ENCODE measurements around the gene ABCA4. TPM values are rescaled to one million over a fixed set of nuclear protein-coding genes. Genes with fewer than 3 reads are reported as not detected.

ABCA4 gene
- total and polyA plus RNA-seq, 2 experiments from 2014 or later, result 0.53 to 1.4 TPM

DNA sequence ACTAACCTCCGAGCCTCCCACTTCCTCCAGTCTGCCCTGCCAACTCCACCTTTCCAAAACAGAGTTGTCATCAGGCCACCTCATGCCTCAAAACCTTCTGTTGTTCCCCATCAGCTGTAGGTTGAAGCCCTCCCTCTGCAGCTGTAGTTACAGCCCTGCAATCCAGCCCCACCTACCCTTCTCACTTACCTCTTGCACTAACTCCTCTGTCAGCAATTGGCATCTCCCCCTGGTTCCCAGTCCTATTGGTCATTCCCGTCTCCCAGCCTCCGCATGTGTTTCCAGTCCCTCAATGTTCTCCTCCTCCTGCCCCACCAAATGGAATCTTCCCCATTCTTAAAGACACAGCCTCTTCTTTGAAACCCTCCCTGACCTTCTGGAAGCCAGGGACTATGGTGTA is 111.6 kb downstream of the ABCA4 start:
- H3K9me3 ChIP-seq (ENCODE audit: low read depth), result no peaks in the 10 kb centered on the region
- no peaks in the 10 kb centered on the region for H3K9me2 ChIP-seq (replicated peaks; ENCODE audit: insufficient read depth)
- no peak for DNase-seq (ENCODE audit: low spot score)
- no peak overlapping the region for H3K4me3 ChIP-seq
- 95% methylated on average over 3 of the region's 3 CpGs for WGBS (ENCODE audit: low lambda C conversion rate, missing lambda C conversion rate)
- H3K27ac ChIP-seq, result no peak overlapping the region
- no peaks in the 10 kb centered on the region for H3K27me3 ChIP-seq
- no peaks in the 10 kb centered on the region for H4K20me1 ChIP-seq (ENCODE audit: insufficient read depth, poor library complexity, severe bottlenecking)
- no peak overlapping the region for H3K4me2 ChIP-seq
- no peak overlapping the region for H2AFZ ChIP-seq
- H3K36me3 ChIP-seq (replicated peaks; ENCODE audit: insufficient read depth, low read depth), result no peaks in the 10 kb centered on the region
- no peaks in the 10 kb centered on the region for H3K79me2 ChIP-seq
- TF ChIP-seq EZH2phosphoT487 (IDR thresholded peaks at IDR 0.05; ENCODE audit: low read depth, severe bottlenecking, unreplicated experiment) (no peak), EZH2 (IDR thresholded peaks at IDR 0.05; ENCODE audit: borderline replicate concordance) (no peak)
- TF ChIP-seq, protein P1, sequence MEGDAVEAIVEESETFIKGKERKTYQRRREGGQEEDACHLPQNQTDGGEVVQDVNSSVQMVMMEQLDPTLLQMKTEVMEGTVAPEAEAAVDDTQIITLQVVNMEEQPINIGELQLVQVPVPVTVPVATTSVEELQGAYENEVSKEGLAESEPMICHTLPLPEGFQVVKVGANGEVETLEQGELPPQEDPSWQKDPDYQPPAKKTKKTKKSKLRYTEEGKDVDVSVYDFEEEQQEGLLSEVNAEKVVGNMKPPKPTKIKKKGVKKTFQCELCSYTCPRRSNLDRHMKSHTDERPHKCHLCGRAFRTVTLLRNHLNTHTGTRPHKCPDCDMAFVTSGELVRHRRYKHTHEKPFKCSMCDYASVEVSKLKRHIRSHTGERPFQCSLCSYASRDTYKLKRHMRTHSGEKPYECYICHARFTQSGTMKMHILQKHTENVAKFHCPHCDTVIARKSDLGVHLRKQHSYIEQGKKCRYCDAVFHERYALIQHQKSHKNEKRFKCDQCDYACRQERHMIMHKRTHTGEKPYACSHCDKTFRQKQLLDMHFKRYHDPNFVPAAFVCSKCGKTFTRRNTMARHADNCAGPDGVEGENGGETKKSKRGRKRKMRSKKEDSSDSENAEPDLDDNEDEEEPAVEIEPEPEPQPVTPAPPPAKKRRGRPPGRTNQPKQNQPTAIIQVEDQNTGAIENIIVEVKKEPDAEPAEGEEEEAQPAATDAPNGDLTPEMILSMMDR (IDR thresholded peaks at IDR 0.05; ENCODE audit: poor library complexity), result no peak
- peaks cover 13% of the 10 kb centered on the region for H3K4me1 ChIP-seq (ENCODE audit: insufficient read depth)

DNA sequence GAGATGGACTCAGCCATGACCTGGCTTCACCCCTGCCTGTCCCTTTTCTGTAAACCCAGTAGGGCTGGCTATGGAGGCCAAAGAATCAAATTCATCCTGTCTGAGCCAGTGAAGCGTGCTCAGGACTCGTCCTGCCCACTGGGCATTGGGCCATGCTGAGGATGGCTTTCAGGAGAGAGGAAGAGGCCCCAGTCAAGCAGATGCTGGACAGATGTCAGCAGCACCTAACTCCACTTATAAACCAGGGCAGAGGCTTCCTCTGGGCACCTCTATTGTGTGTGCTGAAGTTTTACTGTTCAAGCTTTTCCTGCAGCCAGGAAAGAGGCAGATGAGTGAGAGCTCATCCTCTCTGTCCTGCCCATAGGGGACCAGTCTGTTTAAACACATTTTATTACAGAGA is 114.3 kb downstream of the ABCA4 start:
- TF ChIP-seq EZH2 (IDR thresholded peaks at IDR 0.05; ENCODE audit: borderline replicate concordance), result no peak
- TF ChIP-seq EZH2phosphoT487 (IDR thresholded peaks at IDR 0.05; ENCODE audit: low read depth, severe bottlenecking, unreplicated experiment), result no peak
- TF ChIP-seq, protein P1 (IDR thresholded peaks at IDR 0.05; ENCODE audit: poor library complexity), result no peak
- H3K4me2 ChIP-seq, result no peak overlapping the region
- DNase-seq (ENCODE audit: low spot score), result no peak
- H3K4me3 ChIP-seq, result no peak overlapping the region
- no peaks in the 10 kb centered on the region for H3K9me2 ChIP-seq (replicated peaks; ENCODE audit: insufficient read depth)
- H3K27me3 ChIP-seq, result no peaks in the 10 kb centered on the region
- H3K27ac ChIP-seq, result no peak overlapping the region
- 86% methylated on average over 2 of the region's 2 CpGs for WGBS (ENCODE audit: low lambda C conversion rate, missing lambda C conversion rate)
- H3K79me2 ChIP-seq, result no peaks in the 10 kb centered on the region
- no peaks in the 10 kb centered on the region for H3K9me3 ChIP-seq (ENCODE audit: low read depth)
- no peaks in the 10 kb centered on the region for H3K36me3 ChIP-seq (replicated peaks; ENCODE audit: insufficient read depth, low read depth)
- H3K4me1 ChIP-seq (ENCODE audit: insufficient read depth), result no peaks in the 10 kb centered on the region
- H4K20me1 ChIP-seq (ENCODE audit: insufficient read depth, poor library complexity, severe bottlenecking), result no peaks in the 10 kb centered on the region
- H2AFZ ChIP-seq, result no peak overlapping the region

DNA sequence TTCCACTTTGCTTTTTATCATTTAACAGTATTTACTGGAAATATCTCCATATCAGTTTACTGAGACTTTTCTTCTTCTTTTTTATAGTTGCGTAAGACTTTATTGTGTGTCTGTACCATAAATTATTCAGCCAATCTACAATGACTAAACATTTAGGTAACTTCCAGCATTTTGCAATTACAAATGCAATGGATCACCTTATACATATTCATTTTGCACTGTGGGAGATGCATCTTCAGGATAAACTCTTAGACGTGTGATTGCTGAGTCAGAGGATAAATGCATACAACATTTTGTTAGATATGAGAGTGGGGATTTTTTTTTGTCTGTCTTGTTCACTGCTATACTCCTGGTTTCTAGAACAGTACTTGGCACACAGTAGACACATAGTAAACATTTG is 116.0 kb downstream of the ABCA4 start:
- TF ChIP-seq, protein P1 (IDR thresholded peaks at IDR 0.05; ENCODE audit: poor library complexity), result no peak
- no peak for TF ChIP-seq EZH2phosphoT487 (IDR thresholded peaks at IDR 0.05; ENCODE audit: low read depth, severe bottlenecking, unreplicated experiment)
- no peak for TF ChIP-seq EZH2 (IDR thresholded peaks at IDR 0.05; ENCODE audit: borderline replicate concordance)
- H3K4me3 ChIP-seq, result no peak overlapping the region
- no peak overlapping the region for H3K4me2 ChIP-seq
- no peaks in the 10 kb centered on the region for H3K9me3 ChIP-seq (ENCODE audit: low read depth)
- 62% methylated on average over 2 of the region's 2 CpGs for WGBS (ENCODE audit: low lambda C conversion rate, missing lambda C conversion rate)
- DNase-seq (ENCODE audit: low spot score), result no peak
- no peak overlapping the region for H3K27ac ChIP-seq
- no peaks in the 10 kb centered on the region for H3K4me1 ChIP-seq (ENCODE audit: insufficient read depth)
- H2AFZ ChIP-seq, result no peak overlapping the region
- no peaks in the 10 kb centered on the region for H4K20me1 ChIP-seq (ENCODE audit: insufficient read depth, poor library complexity, severe bottlenecking)
- H3K79me2 ChIP-seq, result no peaks in the 10 kb centered on the region
- H3K36me3 ChIP-seq (replicated peaks; ENCODE audit: insufficient read depth, low read depth), result no peaks in the 10 kb centered on the region
- H3K9me2 ChIP-seq (replicated peaks; ENCODE audit: insufficient read depth), result no peaks in the 10 kb centered on the region
- H3K27me3 ChIP-seq, result no peaks in the 10 kb centered on the region
